ENCODE measurements around the gene ATL1.
"Not testable (repeated sequence)": the region's sequence is repeated elsewhere in the genome, so short reads cannot be mapped to it uniquely, and the experiment has no call there.

ATL1 gene

DNA sequence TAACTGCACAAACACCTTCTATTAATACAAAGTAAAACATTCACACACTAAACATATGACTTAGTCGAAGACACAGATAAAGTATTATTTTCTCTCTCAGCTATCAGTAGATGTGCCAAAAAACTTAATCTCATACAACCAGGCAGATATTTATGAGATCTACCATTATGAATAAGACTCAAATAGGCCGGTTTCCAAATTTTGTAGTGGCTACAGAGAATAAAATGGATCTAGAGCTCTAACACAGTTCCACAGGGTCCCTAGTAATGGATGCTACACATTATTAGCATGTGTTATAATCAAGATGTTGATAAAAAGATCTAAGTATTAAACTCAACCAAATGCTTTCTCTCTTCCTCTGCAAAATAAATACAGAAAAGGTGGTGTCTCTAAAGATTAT, 97.8 kb downstream of the ATL1 start:
- DNase-seq (ENCODE audit: low read depth in 2 of 2), result no peak

DNA sequence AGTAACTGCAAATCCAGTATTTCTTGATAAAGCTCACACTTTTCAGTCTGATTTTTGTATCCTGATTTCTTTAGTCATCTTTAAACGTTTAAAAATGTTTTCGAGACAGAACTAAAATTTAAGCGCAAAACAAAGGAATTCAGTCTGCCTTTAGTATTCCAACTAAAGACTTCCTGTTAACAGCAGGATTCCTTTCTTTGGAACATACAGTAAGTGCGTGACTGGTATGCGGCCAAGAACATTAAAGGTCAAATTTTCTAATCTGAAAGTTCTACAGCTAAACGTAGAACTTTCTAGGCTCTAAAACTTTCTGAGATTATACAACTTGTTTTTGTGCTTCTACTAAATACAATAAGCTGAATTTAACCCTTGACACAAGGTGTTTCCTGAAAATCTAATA, 98.3 kb downstream of the ATL1 start:
- no peak for DNase-seq (ENCODE audit: low read depth in 2 of 2)

DNA sequence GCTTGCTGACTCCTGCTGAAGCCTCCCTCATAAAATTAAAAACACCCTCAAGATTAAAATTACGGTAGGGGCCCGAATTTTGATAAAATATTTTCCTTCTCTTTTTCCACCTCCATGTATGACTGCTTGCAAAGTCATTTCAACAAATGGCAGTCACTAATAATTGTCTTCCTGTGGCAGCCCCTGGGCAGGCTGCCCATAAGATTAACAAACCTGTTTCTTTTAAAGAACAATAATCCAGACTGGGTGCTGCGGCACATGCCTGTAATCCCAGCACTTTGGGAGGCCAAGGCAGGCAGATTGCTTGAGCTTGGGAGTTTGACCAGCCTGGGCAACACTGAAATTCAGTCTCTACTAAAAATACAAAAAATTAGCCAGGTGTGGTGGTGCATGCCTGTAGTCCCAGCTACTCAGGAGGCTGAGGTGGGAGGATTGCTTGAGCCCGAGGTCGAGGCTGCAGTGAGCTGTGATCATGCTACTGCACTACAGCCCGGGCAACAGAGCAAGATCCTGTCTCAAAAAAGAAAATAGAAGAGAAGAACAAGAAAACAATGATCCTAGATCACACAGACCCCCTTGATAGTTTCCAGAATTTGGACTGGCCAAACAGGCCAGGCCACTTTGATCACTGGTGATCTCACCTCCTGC, 99.5 kb downstream of the ATL1 start:
- DNase-seq (ENCODE audit: low read depth in 2 of 2), result no peak

DNA sequence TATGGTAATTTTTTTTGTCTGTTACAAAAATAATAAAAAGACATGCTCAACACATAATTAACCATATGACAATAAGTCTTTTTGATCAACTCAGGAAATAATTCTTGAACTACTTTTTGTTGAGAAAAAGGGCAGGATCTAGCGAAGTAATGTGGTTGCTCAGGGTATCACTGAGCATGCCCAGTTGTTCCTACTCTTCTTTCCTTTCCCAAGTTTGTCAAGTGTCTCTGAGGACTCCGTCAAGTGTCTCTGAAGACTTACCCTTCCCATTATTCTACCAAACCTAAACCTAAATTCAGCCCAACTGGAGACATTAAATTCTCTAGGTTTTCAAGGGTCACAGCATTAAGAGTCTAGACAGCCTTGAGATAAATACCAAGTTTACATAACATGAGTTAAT, 104.6 kb downstream of the ATL1 start:
- not testable (repeated sequence) for DNase-seq (ENCODE audit: low read depth in 2 of 2)

DNA sequence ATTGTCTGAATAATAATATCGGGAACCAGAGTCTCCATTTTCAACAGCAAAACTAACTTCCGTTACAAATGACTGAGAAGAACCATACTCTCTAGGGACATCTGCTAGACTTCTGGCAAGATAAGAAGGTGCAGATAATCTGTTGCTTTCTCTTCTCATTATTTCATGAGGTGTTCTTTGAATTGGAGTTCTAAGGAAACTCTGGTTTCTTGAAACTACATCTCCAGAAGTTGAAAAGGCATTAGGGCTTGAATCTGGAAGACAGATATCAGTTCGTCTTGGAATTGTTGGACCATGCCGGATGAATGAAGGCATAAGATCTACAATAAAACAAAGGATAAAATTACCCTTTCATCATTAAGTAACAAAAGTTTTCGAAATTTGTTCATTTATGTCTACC, 105.4 kb downstream of the ATL1 start:
- DNase-seq (ENCODE audit: low read depth in 2 of 2), result not testable (repeated sequence)

DNA sequence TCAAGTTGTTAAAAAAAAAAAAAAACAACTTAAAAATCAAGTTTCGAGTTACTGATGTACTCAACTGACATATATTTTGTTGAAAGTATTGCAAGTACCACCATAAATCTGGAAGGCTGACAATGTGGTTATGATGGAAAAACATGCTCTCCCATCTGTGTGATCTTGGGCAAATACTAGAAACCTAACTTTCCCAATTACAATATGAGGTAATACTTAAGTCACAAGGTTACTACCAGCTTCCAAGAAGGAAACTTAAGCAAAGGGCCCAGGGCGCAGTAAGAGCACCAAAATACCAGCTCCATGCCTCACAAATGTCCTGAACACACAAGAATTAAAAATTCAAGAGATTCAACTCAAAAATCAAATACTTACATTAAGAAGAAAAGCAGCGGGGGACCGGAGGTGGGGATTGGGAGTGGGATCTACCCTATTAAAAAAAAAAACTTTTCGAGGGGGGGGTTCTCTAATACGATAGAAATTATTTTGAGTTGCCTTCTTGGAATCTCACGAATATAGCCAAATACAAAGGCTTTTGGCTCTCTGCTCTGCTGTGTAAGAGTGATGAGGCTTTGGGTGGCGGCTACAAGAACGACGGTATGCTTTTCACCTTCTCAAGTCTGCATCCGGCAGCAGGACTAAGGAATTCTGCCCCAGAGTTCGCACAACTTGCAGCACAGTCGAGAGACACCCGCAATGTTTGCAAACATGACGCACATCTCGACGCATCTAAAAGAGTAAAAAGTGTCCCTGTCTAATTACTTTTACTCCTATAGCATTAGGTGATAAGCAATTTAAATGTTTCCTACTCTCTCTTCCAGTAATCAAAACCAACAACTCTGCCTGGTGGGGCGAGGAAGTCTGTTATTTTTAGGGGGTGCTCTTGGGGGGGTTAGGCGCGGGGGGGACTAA, 107.1 kb downstream of the ATL1 start:
- no peak for DNase-seq (ENCODE audit: low read depth in 2 of 2)

DNA sequence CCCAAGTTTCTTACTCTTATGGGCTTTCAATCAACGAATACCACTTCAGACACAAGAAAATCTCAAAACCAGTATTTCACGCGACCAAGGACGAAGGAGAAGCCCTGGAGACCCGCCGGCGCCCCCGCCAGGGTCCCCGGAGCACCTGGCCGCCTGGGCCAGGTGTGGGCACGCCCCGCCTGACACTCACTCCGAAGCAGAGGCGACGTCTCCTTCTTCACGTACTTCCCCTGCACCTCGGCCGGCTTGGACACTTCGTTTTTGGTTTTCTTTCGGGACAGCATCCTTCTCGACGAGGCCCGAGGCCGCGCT, 107.7 kb downstream of the ATL1 start:
- no peak for DNase-seq (ENCODE audit: low read depth in 2 of 2)

DNA sequence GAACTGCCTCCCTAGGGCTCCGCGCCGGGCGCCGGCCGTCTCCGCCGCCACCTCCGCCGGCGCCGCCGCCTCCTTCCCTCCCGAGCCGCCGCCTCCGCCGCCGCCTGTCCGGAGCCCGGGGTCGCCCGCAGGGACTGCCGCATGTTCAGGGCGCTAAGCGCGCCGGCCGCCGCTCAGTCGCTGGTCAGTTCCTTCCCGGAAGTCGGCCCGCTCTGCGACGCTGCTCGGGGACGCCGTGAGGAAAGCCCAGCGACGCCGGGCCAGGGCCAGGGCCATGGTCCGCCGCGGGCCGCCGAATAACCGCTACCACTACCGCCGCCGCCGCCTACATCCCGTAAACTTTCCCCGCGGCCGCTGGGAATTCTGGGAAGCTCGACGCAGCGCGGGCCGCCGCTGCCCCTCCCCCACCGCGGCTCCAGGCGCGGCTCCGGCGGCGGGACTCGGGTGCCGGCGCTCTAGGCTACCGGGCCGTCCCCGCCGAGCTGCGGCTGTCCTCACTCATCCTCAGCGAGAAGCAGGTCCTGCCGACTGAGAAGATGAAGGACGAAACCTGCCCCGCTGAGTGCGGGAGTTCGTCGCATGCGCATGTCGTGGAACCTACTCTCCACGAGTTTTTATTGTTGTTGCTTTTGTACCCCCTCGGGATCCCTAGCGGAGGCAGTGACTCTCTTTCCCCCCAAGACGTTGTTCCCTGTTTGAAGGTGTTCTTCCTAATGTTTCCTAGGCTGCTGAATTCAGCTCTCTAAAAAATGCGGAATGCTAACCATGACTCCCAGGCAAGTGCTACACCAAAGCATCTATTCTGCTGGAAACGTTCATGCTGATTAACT, 108.3 kb downstream of the ATL1 start, which contains the start of gene SAV1:
SAV1 (minus strand) TSS at position 311 of the 830 bp plus-strand sequence. CDS start 339 bp downstream, outside the sequence.
- DNase-seq (ENCODE audit: low read depth in 2 of 2), result peak in 1 of 2 donors; percentile 23

DNA sequence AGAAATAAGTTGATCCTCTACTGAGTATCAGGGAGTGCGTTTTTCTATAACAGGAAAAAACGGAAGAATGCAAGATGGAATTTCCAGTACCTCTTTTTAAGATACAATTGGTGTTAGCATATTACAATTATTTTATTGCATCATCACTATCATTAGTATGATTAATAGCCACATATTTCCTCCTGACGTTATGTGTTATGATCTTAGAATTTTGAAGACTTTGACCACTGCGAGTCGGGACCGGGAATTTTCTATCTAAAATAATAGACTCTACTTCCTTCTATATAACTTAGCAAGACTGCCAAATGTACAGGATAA, 108.8 kb downstream of the ATL1 start:
- DNase-seq (ENCODE audit: low read depth in 2 of 2), result no peak

DNA sequence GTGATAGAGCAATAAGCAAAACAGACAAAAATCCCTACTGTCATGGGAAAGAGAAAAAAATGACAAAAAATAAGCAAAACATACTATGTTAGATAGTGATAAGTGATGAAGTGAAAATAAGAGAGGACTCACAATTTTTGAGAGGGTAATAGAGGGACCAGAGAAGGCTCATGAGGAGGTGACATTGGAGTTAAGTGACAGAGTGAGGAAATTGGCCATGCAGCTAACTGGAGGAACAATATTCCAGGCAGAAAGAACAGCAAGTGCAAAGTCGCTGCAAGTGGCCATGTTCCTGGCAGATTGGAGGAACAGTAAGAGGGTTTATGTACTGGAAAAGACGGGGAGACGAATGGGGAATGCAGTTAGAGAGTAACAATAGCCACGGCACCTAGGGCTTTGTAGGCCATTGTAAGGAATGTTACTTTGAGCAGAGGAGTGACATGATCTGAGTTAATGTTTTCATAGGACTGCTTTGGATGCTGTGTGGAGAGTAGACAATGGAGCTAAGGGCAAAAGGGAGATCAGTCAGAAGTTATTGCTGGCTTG, 109.6 kb downstream of the ATL1 start:
- DNase-seq (ENCODE audit: low read depth in 2 of 2), result no peak

DNA sequence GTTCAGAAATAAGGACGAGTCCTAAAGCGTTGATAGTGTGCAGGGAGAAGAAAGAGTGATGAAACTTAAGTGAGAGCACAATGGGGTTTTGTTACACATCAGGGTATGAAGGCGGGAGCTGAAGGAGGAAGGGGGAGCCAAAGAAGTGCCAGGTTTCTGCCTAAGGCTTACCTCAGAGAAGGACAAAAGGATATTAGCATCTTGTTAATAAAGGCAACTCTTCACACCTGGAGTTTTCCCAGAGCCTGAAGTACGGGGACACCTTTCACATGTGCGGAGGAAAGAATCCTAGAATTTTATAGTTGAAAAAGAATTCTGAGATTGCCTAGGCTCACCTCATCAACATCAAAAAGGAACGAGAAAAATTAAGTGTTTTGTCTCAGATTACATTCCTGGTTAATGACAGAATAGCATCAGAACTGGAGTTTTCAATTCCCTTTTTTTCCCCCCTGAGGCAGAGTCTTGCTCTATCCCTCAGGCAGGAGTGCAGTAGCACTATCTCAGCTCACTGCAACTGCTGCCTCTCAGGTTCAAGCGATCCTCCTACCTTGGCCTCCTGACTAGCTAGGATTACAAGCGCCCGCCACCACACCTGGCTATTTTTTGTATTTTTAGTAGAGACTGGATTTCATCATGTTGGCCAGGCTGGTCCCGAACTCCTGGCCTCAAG, 110.4 kb downstream of the ATL1 start:
- DNase-seq (ENCODE audit: low read depth in 2 of 2), result no peak

DNA sequence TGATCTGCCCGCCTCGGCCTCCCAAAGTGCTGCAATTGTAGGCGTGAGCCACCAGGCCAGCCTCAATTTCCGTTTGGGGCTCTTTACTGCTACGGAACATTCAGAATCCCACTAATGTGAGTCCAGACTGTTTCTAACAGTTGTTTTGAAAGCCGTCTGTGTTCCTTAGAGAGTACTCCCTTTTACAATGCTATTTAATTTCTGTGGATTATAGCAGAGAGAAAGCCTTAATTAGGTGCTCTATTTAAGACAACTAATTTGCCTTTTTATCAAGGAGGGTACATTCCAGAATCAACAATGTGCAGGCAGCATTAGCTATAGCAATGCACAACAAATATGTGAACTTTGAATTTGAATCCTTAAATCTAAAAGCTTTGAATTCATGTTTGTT, 110.9 kb downstream of the ATL1 start:
- DNase-seq (ENCODE audit: low read depth in 2 of 2), result no peak

DNA sequence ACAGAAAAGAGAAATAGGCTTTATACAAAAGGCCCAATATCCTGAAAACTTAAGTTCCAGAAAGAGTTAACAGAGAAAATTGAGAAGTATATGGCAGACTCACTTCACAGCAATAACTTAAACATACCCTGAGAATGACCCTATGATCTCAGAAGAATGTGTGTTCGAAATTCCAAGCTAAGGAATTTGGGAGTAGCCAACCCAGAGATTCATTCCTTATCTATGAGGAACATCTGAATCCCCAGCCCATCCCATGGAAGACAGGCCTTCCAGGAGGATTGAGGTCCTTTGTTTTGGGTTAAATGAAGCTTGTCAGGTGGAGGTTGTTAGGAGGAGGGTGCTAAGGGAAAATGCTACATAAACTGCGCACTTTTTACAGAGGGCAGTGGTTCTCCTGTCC, 115.7 kb downstream of the ATL1 start:
- no peak for DNase-seq (ENCODE audit: low read depth in 2 of 2)

DNA sequence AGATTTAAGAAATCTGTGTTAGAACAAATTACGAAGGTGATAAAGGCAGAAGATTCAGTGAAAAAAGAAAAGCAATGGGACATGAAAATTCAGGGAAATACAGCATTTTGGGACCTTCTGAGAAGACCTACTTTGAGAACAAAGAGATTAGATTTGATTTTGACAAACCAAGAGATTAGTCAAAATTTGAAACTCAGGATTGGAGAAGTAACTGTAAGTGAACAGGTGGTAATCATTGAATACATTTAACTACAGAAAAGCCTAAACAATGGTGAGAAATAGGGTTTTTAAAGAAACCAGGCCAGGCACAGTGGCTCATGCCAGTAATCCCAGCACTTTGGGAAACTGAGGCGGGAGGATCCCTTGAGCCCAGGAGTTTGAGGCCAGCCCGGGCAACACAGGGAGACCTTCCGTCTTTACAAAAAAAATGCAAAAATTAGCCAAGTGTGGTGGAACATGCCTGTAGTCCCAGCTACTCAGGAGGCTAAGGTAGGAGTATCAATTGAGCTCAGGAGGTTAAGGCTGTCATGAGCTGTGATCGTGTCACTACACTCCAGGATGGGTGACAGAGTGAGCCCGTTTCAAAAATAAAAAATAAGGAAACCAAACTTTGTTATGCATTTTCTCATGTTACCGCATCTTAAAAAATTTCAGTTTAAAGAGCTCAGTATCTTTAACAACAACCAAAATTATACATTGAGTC, 117.0 kb downstream of the ATL1 start:
- no peak for DNase-seq (ENCODE audit: low read depth in 2 of 2)

DNA sequence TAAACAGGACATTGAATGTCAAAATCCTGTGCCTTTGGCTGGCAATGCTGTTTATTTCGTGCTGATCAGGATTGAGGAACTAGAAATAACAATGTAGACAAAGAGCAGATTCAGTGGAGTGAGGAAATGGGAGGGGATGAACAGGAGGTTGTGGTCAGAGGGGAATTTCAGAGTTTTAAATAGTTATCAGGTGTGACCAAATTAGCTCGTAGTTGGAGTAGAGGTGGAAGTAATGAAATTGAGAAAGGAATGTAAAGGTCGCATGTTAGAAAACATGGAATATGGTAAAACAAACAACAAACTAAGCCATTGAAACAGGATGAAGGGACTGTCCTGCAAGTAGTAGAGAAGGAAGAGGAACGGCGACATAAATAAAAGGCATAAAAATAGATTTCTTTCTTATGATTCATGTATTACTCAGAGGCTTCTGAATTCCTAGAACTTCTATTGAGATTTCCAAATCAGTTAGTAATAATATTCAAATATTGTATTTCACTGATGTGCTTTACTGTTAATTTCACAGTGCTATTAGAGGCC, 117.7 kb downstream of the ATL1 start:
- DNase-seq (ENCODE audit: low read depth in 2 of 2), result no peak

DNA sequence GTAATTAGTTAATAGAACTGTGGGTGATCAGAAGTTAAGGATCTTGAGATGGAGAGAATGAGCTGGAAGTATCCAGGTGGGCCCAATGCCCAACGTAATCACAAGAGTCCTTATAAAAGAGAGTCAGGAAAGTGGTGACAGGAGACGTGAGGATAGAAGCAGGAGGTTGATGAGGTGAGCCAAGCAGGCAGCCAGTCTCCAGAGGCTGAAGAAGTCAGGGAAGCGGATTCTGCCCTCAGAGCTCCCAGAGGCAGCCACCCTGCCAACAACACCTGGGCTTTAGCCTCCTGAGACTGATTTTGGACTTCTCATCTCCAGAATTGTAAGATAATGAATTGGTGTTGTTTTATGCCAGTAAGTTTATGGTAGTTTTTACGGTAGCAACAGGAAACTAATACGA, 118.2 kb downstream of the ATL1 start:
- no peak for DNase-seq (ENCODE audit: low read depth in 2 of 2)

DNA sequence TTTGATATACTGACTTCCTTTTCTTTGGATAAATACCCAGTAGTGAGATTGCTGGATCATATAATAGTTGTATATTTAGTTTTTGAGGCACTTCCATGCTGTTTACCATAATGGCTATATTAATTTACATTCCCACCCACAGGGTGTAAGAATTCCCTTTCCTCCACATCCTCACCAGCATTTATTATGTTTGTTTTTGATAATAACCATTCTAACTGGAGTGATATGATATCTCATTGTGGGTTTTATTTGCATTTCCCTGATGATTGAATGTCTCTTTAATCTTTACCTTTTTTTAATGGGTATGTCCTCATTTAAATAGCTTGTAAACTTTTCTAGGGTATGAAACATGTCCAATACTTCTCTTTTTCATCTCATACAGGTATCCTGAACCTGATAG, 119.7 kb downstream of the ATL1 start:
- DNase-seq (ENCODE audit: low read depth in 2 of 2), result no peak
